ENCODE results near the gene GSTO2. TPM values are rescaled to one million over a fixed set of nuclear protein-coding genes. Genes with fewer than 3 reads are reported as not detected.

Gene GSTO2
- total RNA-seq, 1 donor, result 2.2 TPM

GRCh38 chr10:104259999-104260774, 8.8 kb upstream of the GSTO2 start:
- TF ChIP-seq, protein P1, sequence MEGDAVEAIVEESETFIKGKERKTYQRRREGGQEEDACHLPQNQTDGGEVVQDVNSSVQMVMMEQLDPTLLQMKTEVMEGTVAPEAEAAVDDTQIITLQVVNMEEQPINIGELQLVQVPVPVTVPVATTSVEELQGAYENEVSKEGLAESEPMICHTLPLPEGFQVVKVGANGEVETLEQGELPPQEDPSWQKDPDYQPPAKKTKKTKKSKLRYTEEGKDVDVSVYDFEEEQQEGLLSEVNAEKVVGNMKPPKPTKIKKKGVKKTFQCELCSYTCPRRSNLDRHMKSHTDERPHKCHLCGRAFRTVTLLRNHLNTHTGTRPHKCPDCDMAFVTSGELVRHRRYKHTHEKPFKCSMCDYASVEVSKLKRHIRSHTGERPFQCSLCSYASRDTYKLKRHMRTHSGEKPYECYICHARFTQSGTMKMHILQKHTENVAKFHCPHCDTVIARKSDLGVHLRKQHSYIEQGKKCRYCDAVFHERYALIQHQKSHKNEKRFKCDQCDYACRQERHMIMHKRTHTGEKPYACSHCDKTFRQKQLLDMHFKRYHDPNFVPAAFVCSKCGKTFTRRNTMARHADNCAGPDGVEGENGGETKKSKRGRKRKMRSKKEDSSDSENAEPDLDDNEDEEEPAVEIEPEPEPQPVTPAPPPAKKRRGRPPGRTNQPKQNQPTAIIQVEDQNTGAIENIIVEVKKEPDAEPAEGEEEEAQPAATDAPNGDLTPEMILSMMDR (IDR thresholded peaks at IDR 0.05; ENCODE audit: extremely low read depth, low read depth, low read length), result no peak
- Histone ChIP-seq H3K36me3 (ENCODE audit: insufficient read depth, low read length) (peaks cover 85% of the 10 kb centered on the region), H3K9me3 (ENCODE audit: low read depth, low read length) (no peaks in the 10 kb centered on the region), H3K4me3 (ENCODE audit: insufficient read depth, low read length) (no peak overlapping the region), H4K20me1 (ENCODE audit: insufficient read depth, low read length) (peaks cover 25% of the 10 kb centered on the region), H3K27ac (ENCODE audit: low read depth, low read length) (peak overlapping the region; percentile 51), H3K4me1 (ENCODE audit: insufficient read depth, low read length) (peaks cover 41% of the 10 kb centered on the region), H3K27me3 (ENCODE audit: insufficient read depth, low read length) (no peaks in the 10 kb centered on the region), H3K79me2 (ENCODE audit: insufficient read depth, low read length) (peaks cover 85% of the 10 kb centered on the region), H3K4me2 (ENCODE audit: insufficient read depth, low read length) (peak overlapping the region; percentile 30), H2AFZ (ENCODE audit: low read length) (no peak overlapping the region)
- no peak for DNase-seq (ENCODE audit: insufficient read length, low spot score, missing footprints)

DNA sequence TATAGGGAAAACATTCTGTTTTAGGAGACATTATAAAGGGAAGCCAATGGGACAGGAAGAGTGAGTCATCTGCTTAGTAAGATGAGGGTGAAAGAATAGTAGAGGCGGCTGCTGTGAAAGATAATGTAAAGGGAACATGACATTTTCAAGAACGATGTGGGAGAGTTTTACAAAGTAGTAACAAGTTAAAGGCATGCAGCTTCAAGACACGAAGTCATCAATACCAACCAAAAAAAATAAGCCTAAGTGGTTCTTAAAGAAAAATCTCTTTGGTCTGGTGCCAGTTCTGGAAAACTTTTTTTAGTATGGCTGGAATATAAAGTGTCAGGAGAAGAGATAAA, 8.2 kb upstream of the GSTO2 start:
- Histone ChIP-seq H3K9me3 (ENCODE audit: low read depth, low read length) (no peaks in the 10 kb centered on the region), H2AFZ (ENCODE audit: low read length) (no peak overlapping the region), H3K4me2 (ENCODE audit: insufficient read depth, low read length) (peak overlapping the region; percentile 30)

DNA sequence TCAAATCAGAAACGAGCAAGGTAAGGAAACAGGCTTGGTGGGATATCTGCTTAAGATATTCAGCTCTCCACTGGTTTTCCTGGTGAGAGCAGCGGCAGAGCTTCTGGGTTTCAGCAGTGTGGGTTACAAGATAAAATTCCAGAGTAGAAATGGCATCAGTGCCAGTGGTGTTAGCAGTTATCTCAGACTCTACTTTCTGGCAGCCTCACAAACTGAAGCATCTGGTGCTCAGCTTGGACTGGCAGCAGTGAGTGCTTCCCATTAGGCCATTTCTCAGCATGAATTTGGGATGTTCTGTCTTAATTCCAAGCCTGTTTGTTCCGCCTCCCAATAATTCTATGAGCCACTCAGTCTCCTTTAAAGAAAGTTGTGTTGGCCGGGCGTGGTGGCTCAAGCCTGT, 6.9 kb upstream of the GSTO2 start:
- Histone ChIP-seq H2AFZ (ENCODE audit: low read length) (no peak overlapping the region), H3K36me3 (ENCODE audit: insufficient read depth, low read length) (peaks cover 96% of the 10 kb centered on the region), H3K4me1 (ENCODE audit: insufficient read depth, low read length) (peaks cover 28% of the 10 kb centered on the region), H3K4me2 (ENCODE audit: insufficient read depth, low read length) (no peak overlapping the region), H3K4me3 (ENCODE audit: insufficient read depth, low read length) (no peak overlapping the region), H3K9me3 (ENCODE audit: low read depth, low read length) (no peaks in the 10 kb centered on the region), H4K20me1 (ENCODE audit: insufficient read depth, low read length) (peaks cover 21% of the 10 kb centered on the region), H3K27ac (ENCODE audit: low read depth, low read length) (peak overlapping the region; percentile 51), H3K79me2 (ENCODE audit: insufficient read depth, low read length) (peaks cover 73% of the 10 kb centered on the region), H3K27me3 (ENCODE audit: insufficient read depth, low read length) (no peaks in the 10 kb centered on the region)
- no peak for DNase-seq (ENCODE audit: insufficient read length, low spot score, missing footprints)
- TF ChIP-seq, protein P1 (IDR thresholded peaks at IDR 0.05; ENCODE audit: extremely low read depth, low read depth, low read length), result no peak

More for the DNA sequence above, 8.2 kb upstream of the GSTO2 start:
- DNase-seq (ENCODE audit: insufficient read length, low spot score, missing footprints), result no peak
- H3K27me3 ChIP-seq (ENCODE audit: insufficient read depth, low read length), result no peaks in the 10 kb centered on the region
- H3K36me3 ChIP-seq (ENCODE audit: insufficient read depth, low read length), result peaks cover 91% of the 10 kb centered on the region
- H4K20me1 ChIP-seq (ENCODE audit: insufficient read depth, low read length), result peaks cover 30% of the 10 kb centered on the region
- H3K27ac ChIP-seq (ENCODE audit: low read depth, low read length), result peak overlapping the region; percentile 51
- H3K4me3 ChIP-seq (ENCODE audit: insufficient read depth, low read length), result no peak overlapping the region
- TF ChIP-seq, protein P1 (IDR thresholded peaks at IDR 0.05; ENCODE audit: extremely low read depth, low read depth, low read length), result no peak
- H3K4me1 ChIP-seq (ENCODE audit: insufficient read depth, low read length), result peaks cover 41% of the 10 kb centered on the region
- peaks cover 83% of the 10 kb centered on the region for H3K79me2 ChIP-seq (ENCODE audit: insufficient read depth, low read length)

GRCh38 chr10:104264783-104265182, 4.2 kb upstream of the GSTO2 start:
- Histone ChIP-seq H3K27ac (ENCODE audit: low read depth, low read length) (no peak overlapping the region), H2AFZ (ENCODE audit: low read length) (no peak overlapping the region), H3K9me3 (ENCODE audit: low read depth, low read length) (no peaks in the 10 kb centered on the region), H3K4me3 (ENCODE audit: insufficient read depth, low read length) (no peak overlapping the region), H3K36me3 (ENCODE audit: insufficient read depth, low read length) (peaks cover 85% of the 10 kb centered on the region), H3K79me2 (ENCODE audit: insufficient read depth, low read length) (peaks cover 47% of the 10 kb centered on the region), H3K4me1 (ENCODE audit: insufficient read depth, low read length) (peaks cover 30% of the 10 kb centered on the region), H3K27me3 (ENCODE audit: insufficient read depth, low read length) (no peaks in the 10 kb centered on the region), H3K4me2 (ENCODE audit: insufficient read depth, low read length) (no peak overlapping the region), H4K20me1 (ENCODE audit: insufficient read depth, low read length) (peaks cover 13% of the 10 kb centered on the region)
- no peak for DNase-seq (ENCODE audit: insufficient read length, low spot score, missing footprints)
- TF ChIP-seq, protein P1 (IDR thresholded peaks at IDR 0.05; ENCODE audit: extremely low read depth, low read depth, low read length), result no peak

Data from osteoblast (primary cell).